Brain microvascular endothelial cell (primary cell): ENCODE measurements around the gene GRIN2D.

Experiments used
- DNase-seq: peaks from one replicate; pipeline ENCODE4 v3.0.0-alpha.2; 2020
- H3K27ac ChIP-seq: fragments of 250-450 bp; sonication (Bioruptor Pico); 2 replicates; pipeline ENCODE4 v1.5.1; 2020; ENCODE audit warnings: mild to moderate bottlenecking, moderate library complexity
- H3K27me3 ChIP-seq: fragments of 250-450 bp; sonication (Bioruptor Pico); replicated peaks from 2 replicates; pipeline ENCODE4 v1.5.1; 2020; ENCODE audit warnings: mild to moderate bottlenecking
- H3K36me3 ChIP-seq: fragments of 250-450 bp; sonication (Bioruptor Pico); replicated peaks from 2 replicates; pipeline ENCODE4 v1.5.1; 2020; ENCODE audit warnings: mild to moderate bottlenecking
- H3K4me3 ChIP-seq: 2 replicates; pipeline ENCODE4 v1.5.1; 2011; ENCODE audit warnings: low read depth, mild to moderate bottlenecking, control low read depth, low read length, moderate library complexity
- CTCF ChIP-seq: IDR thresholded peaks from 2 replicates; pipeline ENCODE4 v1.5.1; 2011; ENCODE audit warnings: low read depth, mild to moderate bottlenecking, moderate library complexity, low read length, control low read depth, inconsistent platforms; ENCODE audit errors: missing control alignments
- in situ Hi-C: cut with HindIII; loops from 2 replicates; pipeline ENCODE4 v1.10.0; 2017; ENCODE audit warnings: low sequenced_read_pairs, low pct_ligation_motif_present

The GRIN2D gene

DNA sequence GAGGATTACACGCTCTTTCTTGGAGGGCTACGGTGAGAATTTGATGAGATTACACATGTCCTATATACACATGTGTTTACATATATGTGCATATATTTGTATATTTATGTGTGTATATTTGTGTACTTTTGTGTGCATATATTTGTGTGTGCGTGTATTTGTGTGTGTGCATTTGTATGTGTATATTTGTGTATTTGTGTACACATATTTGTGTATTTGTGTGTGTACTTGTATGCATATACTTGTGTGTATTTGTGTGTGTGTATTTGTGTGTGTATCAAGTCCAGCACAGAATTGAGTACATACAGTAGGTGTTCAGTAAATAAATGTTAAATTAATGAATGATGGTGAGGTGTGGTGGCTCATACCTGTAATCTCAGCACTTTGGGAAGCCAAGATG, 31.6 kb upstream of the GRIN2D start:
- Histone ChIP-seq H3K4me3 (no peak overlapping the region), H3K36me3 (no peaks in the 10 kb centered on the region), H3K27ac (no peak overlapping the region), H3K27me3 (no peaks in the 10 kb centered on the region)
- no peak for DNase-seq
- in situ Hi-C loops, result no loop called here
- no peak for TF ChIP-seq CTCF

DNA sequence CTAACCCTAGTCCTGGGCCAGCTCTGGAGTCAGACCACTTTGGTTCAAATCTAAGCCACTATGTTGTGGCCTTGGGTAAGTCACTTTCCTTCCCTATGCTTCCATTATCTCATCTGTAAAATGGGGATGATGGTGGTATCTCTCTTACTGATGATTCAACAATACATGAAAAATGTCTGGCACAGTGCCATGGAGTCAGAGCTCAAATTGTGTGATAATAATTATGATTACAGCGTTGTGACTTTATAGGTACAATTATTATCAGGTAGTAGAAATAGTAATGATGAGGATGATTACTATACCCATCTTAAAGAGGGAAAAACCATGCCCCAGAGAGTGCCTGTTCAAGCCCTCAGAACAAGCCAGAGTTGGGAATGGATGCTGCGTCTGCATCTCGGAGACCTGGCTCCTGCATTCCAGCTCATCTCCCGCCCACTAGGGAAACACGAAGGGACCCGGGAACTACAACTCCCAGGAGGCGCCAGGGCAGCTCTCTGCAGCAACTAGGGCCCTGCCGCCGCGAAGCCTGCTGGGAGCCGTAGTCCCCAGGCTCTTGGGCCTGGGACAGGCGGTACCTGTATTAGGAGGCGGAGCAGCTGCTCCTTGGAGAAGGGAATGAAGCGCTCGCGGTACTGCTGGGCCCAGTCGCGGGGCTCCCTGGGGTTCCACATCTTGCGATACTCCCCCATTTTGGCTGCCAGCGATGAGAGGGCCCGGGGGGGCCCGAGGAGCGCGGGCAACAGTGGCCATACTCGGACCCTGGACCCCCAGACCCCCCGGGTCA, 30.6 kb upstream of the GRIN2D start:
- Histone ChIP-seq H3K36me3 (no peaks in the 10 kb centered on the region), H3K4me3 (peak overlapping the region; percentile 70), H3K27me3 (no peaks in the 10 kb centered on the region), H3K27ac (peak overlapping the region; percentile 44)
- in situ Hi-C loops, result no loop called here
- peak; percentile 93 for DNase-seq
- peak; percentile 22 for TF ChIP-seq CTCF

- DNase-seq, result no peak
- in situ Hi-C loops, result no loop called here
- Histone ChIP-seq H3K4me3 (peak overlapping the region; percentile 70), H3K36me3 (no peaks in the 10 kb centered on the region), H3K27me3 (no peaks in the 10 kb centered on the region), H3K27ac (peak overlapping the region; percentile 44)
- TF ChIP-seq CTCF, result no peak
Measured at GRCh38 chr19:48363500-48363809, 30.0 kb upstream of the GRIN2D start.

DNA sequence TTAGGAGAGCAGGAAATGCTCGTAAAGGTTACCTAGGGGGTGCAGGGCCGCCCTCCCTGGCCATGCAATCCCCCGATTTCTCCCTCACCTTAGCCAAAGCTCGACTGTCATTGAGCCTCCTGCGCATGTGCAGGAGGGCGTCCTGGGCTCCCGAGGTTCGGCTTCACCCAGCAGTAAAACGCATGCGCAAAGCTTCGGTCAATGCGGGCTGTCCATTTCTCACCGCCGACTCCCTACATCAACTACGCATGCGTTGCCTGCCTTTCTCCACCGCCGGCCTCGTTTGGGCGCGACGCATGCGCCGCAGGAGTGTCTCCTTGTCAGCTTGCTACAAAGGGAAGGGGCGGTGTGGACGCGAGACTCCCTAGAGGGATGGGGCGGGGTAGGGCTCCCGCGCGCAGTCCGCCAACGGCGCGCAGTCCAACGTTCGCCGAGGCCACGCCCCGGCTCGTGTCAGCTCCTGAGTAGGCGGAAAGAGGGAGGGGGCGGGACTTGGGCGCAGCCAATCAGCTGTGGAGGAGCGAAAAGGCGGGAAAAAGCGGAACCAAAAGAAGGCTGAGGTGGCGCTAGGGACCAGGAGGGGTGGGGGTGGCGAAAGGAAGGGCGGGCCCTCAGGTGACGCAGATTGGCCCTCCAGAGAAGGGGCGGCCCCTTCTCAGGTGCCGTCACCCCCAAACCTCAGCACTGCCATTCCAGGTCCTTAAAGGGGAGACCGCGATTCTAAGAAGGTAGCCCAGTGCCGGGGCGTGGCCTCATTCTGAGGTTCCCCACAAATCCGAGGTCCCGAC, 29.5 kb upstream of the GRIN2D start, which contains the start of the genes SYNGR4 and TMEM143:
Gene SYNGR4 (plus strand): TSS at position 558 of the 788 bp plus-strand sequence. CDS start 1,476 bp downstream, outside the sequence.
Gene TMEM143 (minus strand): TSS at position 131 of the 788 bp plus-strand sequence. CDS start 20 bp downstream, at position 111.
- H3K4me3 ChIP-seq, result peak within 1 kb of the TSS; percentile 70
- peak; percentile 99 for DNase-seq
- in situ Hi-C loops, result no loop called here
- no peaks in the 10 kb centered on the region for H3K36me3 ChIP-seq
- no peaks in the 10 kb centered on the region for H3K27me3 ChIP-seq
- peak within 1 kb of the TSS; percentile 44 for H3K27ac ChIP-seq
- no peak for TF ChIP-seq CTCF

DNA sequence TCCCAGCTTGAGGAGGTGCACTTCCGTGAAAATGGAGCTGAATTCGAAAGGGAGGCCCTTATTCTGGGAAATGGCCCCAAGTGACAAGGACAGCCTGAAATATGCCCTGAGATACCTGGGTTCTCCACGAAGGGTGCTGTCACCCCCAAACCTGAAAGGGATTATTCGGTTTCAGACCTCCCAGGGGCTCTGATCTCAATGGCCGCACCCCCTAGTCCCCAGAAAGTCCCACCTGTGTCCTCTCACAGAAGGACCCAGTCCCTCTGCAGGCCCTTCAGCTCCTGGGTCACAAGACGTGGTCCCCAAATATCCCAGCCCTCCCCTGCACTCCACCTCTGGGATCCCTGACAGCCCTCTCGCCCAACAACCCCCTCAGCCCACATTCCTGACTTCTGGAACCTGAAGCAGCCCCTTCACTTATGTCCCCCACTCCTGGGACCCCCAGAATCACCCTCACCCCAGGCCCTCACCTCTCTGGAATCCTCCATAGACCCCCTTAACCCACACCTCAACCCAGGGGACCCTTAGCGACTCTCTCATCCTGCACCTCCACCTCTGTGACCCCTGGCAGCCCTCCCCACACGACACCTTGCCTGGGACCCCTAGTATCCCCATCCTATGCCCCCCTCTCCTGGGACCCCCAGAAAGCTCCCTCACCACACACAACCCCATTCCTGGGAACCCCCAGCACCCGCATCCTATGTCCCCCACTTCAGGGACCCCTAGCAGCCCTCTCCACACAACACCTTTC, 28.7 kb upstream of the GRIN2D start:
- Histone ChIP-seq H3K36me3 (no peaks in the 10 kb centered on the region), H3K4me3 (peak overlapping the region; percentile 70), H3K27ac (no peak overlapping the region), H3K27me3 (no peaks in the 10 kb centered on the region)
- no peak for TF ChIP-seq CTCF
- in situ Hi-C loops, result no loop called here
- DNase-seq, result no peak
